ENCODE data around the gene AAK1. TPM values are rescaled to one million over a fixed set of nuclear protein-coding genes. Genes with fewer than 3 reads are reported as not detected.

Gene AAK1
- total and polyA plus RNA-seq, 2 experiments from 2014 or later: 39.0 to 52.4 TPM

DNA sequence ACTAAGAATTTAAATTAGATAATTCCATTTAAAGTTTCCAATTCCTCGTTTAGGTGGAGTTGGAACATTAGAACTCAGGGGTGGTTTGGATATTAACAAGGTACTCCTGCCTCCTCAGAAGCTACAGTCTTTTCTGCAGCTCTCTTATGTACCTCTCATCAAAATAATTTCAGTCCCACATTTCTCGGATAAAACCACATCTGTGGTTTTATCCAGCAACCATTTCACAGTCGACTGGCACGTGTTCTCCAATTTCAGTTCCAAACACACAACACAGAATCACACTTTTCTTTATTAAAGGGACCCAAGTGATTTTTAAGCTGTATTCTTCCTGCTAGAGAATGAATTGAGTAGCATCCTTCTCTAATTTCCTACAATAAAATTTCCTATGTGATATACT, 183.6 kb downstream of the AAK1 start:
- no peak overlapping the region for H2AFZ ChIP-seq
- DNase-seq (ENCODE audit: low spot score) (no peak), ATAC-seq (no peak)
- no peaks in the 10 kb centered on the region for H3K79me2 ChIP-seq (replicated peaks; ENCODE audit: insufficient read depth)
- Mint-ChIP-seq H3K4me3 (no peak overlapping the region), H3K4me1 (peaks cover 7% of the 10 kb centered on the region), H3K9me3 (no peaks in the 10 kb centered on the region), H3K27me3 (ENCODE audit: insufficient read depth, low read depth, poor library complexity) (peaks cover 5% of the 10 kb centered on the region), H3K36me3 (ENCODE audit: low read depth) (no peaks in the 10 kb centered on the region), H3K27ac (no peak overlapping the region)
- H3K9me2 ChIP-seq (ENCODE audit: insufficient read depth): no peaks in the 10 kb centered on the region; the same call in 1 of the 2 replicates
- H4K20me1 ChIP-seq (replicated peaks; ENCODE audit: insufficient read depth): no peaks in the 10 kb centered on the region
- no peak overlapping the region for H3K27ac ChIP-seq (ENCODE audit: low read depth)
- H3K4me2 ChIP-seq: no peak overlapping the region
- peaks cover 4% of the 10 kb centered on the region; the same call in 1 of the 2 replicates for H3K4me1 ChIP-seq (ENCODE audit: insufficient read depth)
- TF ChIP-seq NANOG (IDR thresholded peaks at IDR 0.05; ENCODE audit: borderline replicate concordance) (no peak), ZNF331 (CRISPR knock-in tag; IDR thresholded peaks at IDR 0.05; ENCODE audit: low read depth) (no peak), EZH2phosphoT487 (IDR thresholded peaks at IDR 0.05; ENCODE audit: unreplicated experiment) (no peak), ZNF114 (CRISPR knock-in tag; IDR thresholded peaks at IDR 0.05) (no peak), EZH2 (IDR thresholded peaks at IDR 0.05; ENCODE audit: low read depth, unreplicated experiment) (no peak), STAT1 (IDR thresholded peaks at IDR 0.05; ENCODE audit: unreplicated experiment) (no peak), POLR2AphosphoS5 (IDR thresholded peaks at IDR 0.05; ENCODE audit: low read depth) (no peak)
- TF ChIP-seq, protein P1, sequence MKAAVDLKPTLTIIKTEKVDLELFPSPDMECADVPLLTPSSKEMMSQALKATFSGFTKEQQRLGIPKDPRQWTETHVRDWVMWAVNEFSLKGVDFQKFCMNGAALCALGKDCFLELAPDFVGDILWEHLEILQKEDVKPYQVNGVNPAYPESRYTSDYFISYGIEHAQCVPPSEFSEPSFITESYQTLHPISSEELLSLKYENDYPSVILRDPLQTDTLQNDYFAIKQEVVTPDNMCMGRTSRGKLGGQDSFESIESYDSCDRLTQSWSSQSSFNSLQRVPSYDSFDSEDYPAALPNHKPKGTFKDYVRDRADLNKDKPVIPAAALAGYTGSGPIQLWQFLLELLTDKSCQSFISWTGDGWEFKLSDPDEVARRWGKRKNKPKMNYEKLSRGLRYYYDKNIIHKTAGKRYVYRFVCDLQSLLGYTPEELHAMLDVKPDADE (IDR thresholded peaks at IDR 0.05): no peak
- no peaks in the 10 kb centered on the region for H3K27me3 ChIP-seq (ENCODE audit: insufficient read depth)
- no peaks in the 10 kb centered on the region for H3F3A ChIP-seq (replicated peaks; ENCODE audit: low read depth)
- no peaks in the 10 kb centered on the region for H3K36me3 ChIP-seq (ENCODE audit: insufficient read depth)
- H3K4me3 ChIP-seq: no peak overlapping the region

DNA sequence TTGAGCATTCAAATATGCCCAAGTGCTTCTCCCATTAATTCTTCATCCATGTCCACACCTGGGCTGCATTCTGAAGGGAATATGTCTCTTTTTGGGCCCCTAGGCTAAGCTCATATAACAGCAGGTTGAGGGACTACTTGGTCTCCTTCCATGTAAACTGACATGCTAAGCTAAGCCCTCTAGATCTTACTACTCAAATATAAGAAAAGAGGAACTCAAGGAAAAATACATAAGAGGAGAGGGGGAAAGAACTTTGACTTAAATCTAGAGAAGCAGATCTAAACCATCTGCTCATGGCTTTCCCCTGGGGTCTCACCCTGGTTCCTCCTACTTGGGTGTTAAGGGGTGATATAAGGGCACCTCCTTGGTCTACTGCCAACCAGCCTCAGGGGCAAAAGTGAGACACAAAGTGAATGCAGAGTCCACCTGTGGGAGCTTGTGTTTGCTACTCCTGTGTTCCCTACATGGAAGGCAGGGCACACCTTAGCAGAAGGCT, 186.5 kb downstream of the AAK1 start:
- no peak overlapping the region for H3K4me3 ChIP-seq
- no peaks in the 10 kb centered on the region for H3K79me2 ChIP-seq (replicated peaks; ENCODE audit: insufficient read depth)
- peaks cover 3% of the 10 kb centered on the region for H3K27me3 Mint-ChIP-seq (ENCODE audit: insufficient read depth, low read depth, poor library complexity)
- no peak overlapping the region for H3K27ac Mint-ChIP-seq
- no peaks in the 10 kb centered on the region for H3F3A ChIP-seq (replicated peaks; ENCODE audit: low read depth)
- no peak overlapping the region for H3K4me2 ChIP-seq
- H3K27ac ChIP-seq (ENCODE audit: low read depth): no peak overlapping the region
- peaks cover 16% of the 10 kb centered on the region for H3K4me1 Mint-ChIP-seq
- no peak overlapping the region for H3K4me3 Mint-ChIP-seq
- H4K20me1 ChIP-seq (replicated peaks; ENCODE audit: insufficient read depth): no peaks in the 10 kb centered on the region
- H3K27me3 ChIP-seq (ENCODE audit: insufficient read depth): no peaks in the 10 kb centered on the region
- no peak overlapping the region for H2AFZ ChIP-seq
- no peaks in the 10 kb centered on the region for H3K36me3 ChIP-seq (ENCODE audit: insufficient read depth)
- H3K36me3 Mint-ChIP-seq (ENCODE audit: low read depth): no peaks in the 10 kb centered on the region
- peaks cover 15% of the 10 kb centered on the region for H3K4me1 ChIP-seq (ENCODE audit: insufficient read depth)
- no peak for ATAC-seq
- DNase-seq (ENCODE audit: low spot score): no peak
- no peaks in the 10 kb centered on the region for H3K9me3 Mint-ChIP-seq
- H3K9me2 ChIP-seq (ENCODE audit: insufficient read depth): no peaks in the 10 kb centered on the region; the same call in 1 of the 2 replicates
- TF ChIP-seq JUNB (IDR thresholded peaks at IDR 0.05; ENCODE audit: unreplicated experiment) (no peak), EZH2 (IDR thresholded peaks at IDR 0.05; ENCODE audit: low read depth, unreplicated experiment) (no peak), CREB1 (CRISPR knock-in tag; IDR thresholded peaks at IDR 0.05; ENCODE audit: low read depth) (no peak), POLR2AphosphoS5 (IDR thresholded peaks at IDR 0.05; ENCODE audit: low read depth) (no peak), STAT1 (IDR thresholded peaks at IDR 0.05; ENCODE audit: unreplicated experiment) (no peak)
- TF ChIP-seq, protein P2, sequence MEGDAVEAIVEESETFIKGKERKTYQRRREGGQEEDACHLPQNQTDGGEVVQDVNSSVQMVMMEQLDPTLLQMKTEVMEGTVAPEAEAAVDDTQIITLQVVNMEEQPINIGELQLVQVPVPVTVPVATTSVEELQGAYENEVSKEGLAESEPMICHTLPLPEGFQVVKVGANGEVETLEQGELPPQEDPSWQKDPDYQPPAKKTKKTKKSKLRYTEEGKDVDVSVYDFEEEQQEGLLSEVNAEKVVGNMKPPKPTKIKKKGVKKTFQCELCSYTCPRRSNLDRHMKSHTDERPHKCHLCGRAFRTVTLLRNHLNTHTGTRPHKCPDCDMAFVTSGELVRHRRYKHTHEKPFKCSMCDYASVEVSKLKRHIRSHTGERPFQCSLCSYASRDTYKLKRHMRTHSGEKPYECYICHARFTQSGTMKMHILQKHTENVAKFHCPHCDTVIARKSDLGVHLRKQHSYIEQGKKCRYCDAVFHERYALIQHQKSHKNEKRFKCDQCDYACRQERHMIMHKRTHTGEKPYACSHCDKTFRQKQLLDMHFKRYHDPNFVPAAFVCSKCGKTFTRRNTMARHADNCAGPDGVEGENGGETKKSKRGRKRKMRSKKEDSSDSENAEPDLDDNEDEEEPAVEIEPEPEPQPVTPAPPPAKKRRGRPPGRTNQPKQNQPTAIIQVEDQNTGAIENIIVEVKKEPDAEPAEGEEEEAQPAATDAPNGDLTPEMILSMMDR (conservative IDR thresholded peaks at IDR 0.05; ENCODE audit: low read depth in 2 of 2): no peak
- TF ChIP-seq, protein P1 (IDR thresholded peaks at IDR 0.05): no peak
- TF ChIP-seq, protein P3, sequence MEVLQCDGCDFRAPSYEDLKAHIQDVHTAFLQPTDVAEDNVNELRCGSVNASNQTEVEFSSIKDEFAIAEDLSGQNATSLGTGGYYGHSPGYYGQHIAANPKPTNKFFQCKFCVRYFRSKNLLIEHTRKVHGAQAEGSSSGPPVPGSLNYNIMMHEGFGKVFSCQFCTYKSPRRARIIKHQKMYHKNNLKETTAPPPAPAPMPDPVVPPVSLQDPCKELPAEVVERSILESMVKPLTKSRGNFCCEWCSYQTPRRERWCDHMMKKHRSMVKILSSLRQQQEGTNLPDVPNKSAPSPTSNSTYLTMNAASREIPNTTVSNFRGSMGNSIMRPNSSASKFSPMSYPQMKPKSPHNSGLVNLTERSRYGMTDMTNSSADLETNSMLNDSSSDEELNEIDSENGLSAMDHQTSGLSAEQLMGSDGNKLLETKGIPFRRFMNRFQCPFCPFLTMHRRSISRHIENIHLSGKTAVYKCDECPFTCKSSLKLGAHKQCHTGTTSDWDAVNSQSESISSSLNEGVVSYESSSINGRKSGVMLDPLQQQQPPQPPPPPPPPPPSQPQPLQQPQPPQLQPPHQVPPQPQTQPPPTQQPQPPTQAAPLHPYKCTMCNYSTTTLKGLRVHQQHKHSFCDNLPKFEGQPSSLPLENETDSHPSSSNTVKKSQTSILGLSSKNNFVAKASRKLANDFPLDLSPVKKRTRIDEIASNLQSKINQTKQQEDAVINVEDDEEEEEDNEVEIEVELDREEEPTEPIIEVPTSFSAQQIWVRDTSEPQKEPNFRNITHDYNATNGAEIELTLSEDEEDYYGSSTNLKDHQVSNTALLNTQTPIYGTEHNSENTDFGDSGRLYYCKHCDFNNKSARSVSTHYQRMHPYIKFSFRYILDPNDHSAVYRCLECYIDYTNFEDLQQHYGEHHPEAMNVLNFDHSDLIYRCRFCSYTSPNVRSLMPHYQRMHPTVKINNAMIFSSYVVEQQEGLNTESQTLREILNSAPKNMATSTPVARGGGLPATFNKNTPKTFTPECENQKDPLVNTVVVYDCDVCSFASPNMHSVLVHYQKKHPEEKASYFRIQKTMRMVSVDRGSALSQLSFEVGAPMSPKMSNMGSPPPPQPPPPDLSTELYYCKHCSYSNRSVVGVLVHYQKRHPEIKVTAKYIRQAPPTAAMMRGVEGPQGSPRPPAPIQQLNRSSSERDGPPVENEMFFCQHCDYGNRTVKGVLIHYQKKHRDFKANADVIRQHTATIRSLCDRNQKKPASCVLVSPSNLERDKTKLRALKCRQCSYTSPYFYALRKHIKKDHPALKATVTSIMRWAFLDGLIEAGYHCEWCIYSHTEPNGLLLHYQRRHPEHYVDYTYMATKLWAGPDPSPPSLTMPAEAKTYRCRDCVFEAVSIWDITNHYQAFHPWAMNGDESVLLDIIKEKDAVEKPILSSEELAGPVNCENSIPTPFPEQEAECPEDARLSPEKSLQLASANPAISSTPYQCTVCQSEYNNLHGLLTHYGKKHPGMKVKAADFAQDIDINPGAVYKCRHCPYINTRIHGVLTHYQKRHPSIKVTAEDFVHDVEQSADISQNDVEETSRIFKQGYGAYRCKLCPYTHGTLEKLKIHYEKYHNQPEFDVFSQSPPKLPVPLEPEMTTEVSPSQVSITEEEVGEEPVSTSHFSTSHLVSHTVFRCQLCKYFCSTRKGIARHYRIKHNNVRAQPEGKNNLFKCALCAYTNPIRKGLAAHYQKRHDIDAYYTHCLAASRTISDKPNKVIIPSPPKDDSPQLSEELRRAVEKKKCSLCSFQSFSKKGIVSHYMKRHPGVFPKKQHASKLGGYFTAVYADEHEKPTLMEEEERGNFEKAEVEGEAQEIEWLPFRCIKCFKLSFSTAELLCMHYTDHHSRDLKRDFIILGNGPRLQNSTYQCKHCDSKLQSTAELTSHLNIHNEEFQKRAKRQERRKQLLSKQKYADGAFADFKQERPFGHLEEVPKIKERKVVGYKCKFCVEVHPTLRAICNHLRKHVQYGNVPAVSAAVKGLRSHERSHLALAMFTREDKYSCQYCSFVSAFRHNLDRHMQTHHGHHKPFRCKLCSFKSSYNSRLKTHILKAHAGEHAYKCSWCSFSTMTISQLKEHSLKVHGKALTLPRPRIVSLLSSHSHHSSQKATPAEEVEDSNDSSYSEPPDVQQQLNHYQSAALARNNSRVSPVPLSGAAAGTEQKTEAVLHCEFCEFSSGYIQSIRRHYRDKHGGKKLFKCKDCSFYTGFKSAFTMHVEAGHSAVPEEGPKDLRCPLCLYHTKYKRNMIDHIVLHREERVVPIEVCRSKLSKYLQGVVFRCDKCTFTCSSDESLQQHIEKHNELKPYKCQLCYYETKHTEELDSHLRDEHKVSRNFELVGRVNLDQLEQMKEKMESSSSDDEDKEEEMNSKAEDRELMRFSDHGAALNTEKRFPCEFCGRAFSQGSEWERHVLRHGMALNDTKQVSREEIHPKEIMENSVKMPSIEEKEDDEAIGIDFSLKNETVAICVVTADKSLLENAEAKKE (CRISPR knock-in tag; IDR thresholded peaks at IDR 0.05): no peak

Measured in GM23338 (cell line).